ENCODE measurements around the gene TFDP1.

- TF ChIP-seq POLR2A (IDR thresholded peaks at IDR 0.05) (no peak), CTCF (IDR thresholded peaks at IDR 0.05) (no peak)
Observed at GRCh38 chr13:113630804-113631203, 46.3 kb downstream of the TFDP1 start.
